NCI-H524 (cell line): Measurements from ENCODE around the gene DNAH14.
"Not testable (repeated sequence)": the region's sequence is repeated elsewhere in the genome, so short reads cannot be mapped to it uniquely, and the experiment has no call there.

Experiments used
- DNase-seq, 2 experiments: peaks; one replicate each; lab custom pipeline; 2025; lab: John Stamatoyannopoulos, UW

The DNAH14 gene

DNA sequence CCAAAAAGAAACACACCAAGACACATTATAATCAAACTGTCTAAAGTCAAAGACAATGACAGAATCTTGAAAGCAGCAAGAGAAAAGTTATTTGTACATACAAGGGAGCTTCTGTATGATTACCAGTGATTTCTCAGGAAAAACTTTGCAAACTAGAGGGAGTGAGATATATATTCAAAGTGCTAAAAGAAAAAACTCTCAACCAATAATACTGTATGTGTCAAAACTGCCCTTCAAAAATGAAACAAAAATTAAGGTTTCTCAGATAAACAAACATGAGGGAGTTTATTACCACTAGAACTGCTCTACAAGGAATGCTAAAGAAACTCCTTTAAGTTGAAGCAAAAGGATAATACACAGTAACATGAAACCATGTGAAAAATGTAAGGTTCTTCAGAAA, 418.9 kb downstream of the DNAH14 start:
- DNase-seq, result no peak

- DNase-seq, result no peak
Observed at GRCh38 chr1:225349826-225350225, 420.4 kb downstream of the DNAH14 start.

DNA sequence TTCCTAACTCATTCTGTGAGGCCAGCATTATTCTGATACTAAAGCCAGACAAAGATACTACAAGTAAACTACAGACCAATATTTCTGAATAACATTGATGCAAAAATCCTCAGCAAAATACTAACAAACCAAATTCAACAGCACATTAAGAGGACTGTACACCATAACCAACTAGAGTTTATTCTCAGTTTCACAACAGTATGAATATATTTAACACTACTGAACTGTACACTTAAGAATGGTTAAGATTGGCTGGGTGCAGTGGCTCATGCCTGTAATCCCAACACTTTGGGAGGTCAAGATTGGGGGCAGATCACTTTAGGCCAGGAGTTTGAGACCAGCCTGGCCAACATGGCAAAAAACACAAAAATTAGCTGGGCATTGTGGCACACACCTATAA, 421.4 kb downstream of the DNAH14 start:
- no peak for DNase-seq

GRCh38 chr1:225354906-225355305, 425.4 kb downstream of the DNAH14 start:
- DNase-seq, result no peak

DNA sequence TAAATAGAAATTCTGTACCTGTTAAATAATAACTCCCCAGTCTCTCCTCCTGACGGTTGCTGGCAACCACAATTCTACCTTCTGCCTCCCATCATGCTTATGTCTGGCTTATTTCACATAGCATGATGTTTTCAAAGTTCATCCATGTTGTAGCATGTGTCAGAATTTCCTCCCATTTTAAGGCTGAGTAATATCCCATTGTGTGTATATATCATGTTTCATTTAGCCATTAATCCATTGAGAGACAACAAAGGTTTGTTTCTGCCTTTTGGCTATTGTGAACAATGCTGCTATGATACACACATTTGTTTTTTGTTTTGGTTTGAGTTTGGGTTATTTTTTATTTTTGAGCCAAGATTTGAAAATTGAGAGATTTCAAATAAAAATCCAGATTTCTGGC, 426.4 kb downstream of the DNAH14 start:
- no peak for DNase-seq

GRCh38 chr1:225360119-225360518, 430.6 kb downstream of the DNAH14 start:
- no peak for DNase-seq

GRCh38 chr1:225361176-225361575, 431.7 kb downstream of the DNAH14 start:
- DNase-seq, result no peak

GRCh38 chr1:225362805-225363204, 433.3 kb downstream of the DNAH14 start:
- DNase-seq, result no peak

DNA sequence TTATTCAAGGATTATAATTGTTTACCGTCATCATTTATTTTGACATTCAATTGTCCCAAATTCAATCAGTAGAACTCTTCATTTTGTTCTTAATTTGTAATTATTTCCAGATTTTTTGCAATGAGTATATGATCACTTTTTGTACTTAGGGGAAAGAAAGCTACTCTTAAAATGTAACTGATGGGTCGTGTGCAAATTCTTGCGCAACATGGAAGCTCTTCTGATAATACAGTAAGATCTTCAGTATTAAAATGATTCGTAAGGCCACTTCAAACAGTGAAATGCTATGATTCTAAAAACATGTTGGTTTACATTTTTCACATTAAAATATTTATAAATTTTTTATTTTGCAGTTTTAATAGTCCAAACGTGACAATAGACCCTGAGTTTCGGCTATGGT, 435.0 kb downstream of the DNAH14 start:
- no peak for DNase-seq

DNA sequence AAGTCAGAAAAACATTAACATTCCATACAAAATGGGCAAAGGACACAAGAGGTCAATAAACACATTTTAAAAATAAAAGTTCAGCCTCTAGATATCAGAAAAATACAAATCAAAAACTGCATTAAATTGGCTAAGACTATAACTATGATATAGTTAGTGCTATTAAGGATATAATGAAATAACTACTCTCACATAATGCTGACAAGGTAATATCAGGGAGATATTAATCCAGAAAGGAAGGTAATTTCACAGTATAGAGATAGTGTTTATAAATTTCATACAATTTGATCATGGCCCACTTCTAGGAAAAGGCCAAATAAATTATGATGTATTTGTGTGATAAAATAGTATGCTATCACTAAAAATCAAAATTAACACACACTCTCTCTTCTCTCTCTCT, 436.5 kb downstream of the DNAH14 start:
- DNase-seq, result no peak

- no peak for DNase-seq
Observed at GRCh38 chr1:225366552-225366951, 437.1 kb downstream of the DNAH14 start.

- DNase-seq, result no peak
Observed at GRCh38 chr1:225368036-225368552, 438.6 kb downstream of the DNAH14 start.

DNA sequence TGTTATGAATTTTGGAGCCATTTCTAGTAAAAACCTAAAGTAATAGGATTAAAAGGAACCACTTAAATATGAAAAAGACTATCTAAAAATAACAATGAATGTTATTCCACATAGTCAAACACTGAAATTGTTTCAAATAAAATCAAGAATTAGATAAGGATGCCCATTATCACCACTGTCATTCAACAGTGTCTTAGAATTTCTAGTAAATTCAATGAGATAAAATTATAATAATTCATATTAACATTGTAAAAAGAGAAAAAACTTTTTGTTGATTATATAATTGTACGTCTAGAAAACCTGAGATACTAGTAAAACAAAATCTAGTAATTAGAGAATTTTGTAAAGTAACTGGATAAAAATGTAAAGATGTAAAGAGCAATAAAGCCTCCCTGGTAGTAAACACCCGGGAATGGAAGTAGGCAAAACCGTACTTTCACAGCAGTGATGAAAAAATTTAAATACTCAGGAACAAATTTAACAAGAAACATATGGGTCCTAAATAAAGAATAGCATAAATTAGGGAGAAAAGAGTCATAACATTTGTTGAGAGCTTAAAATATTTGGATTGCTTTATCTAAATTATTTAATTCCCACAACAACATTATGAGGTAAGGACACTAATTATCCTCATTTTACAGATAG, 442.0 kb downstream of the DNAH14 start:
- no peak for DNase-seq

GRCh38 chr1:225373155-225373554, 443.7 kb downstream of the DNAH14 start:
- DNase-seq, result no peak

- no peak for DNase-seq
Observed at GRCh38 chr1:225374996-225375395, 445.5 kb downstream of the DNAH14 start.

GRCh38 chr1:225378880-225379279, 449.4 kb downstream of the DNAH14 start:
- no peak for DNase-seq

DNA sequence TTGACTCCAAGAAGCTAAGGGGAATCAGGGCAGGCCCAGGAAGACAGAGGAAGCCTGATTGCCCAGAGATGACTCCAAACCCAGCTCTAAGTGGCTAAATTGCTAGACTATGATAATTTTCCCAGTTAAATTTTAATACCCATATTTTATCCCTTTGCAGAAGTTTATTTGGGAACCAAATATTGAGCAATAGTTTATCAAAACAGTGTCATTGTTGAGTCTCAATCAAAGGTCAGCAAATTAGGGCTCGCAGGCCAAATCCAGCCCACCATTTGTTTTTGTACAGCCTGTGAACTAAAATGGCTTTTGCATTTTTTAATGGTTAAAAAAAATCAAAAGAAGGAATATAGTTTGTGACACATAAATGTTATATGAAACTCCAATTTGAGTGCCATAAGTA, 451.2 kb downstream of the DNAH14 start:
- no peak for DNase-seq

- not testable (repeated sequence) for DNase-seq
Observed at GRCh38 chr1:225386860-225387259, 457.4 kb downstream of the DNAH14 start.

- no peak for DNase-seq
Observed at GRCh38 chr1:225388372-225388771, 458.9 kb downstream of the DNAH14 start.

DNA sequence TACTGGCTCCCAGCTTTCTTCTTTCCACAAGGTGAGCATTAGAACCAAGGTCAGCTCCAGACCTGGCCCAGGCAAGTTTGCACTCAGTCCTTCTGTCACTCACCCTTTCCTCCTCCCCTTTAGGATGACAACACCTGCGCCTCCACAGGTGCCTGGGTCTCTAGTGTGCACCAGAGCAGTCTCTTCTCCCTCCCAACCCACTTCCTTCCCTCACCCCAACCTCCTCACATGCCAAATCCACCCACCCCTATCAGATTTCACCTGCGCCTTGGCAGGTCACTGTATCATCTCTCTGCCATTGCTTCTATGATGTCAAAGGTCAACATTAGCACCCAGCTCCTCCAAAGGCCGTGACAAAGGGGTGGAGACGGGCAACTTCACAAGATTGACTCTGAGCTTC, 460.4 kb downstream of the DNAH14 start:
- no peak for DNase-seq

DNA sequence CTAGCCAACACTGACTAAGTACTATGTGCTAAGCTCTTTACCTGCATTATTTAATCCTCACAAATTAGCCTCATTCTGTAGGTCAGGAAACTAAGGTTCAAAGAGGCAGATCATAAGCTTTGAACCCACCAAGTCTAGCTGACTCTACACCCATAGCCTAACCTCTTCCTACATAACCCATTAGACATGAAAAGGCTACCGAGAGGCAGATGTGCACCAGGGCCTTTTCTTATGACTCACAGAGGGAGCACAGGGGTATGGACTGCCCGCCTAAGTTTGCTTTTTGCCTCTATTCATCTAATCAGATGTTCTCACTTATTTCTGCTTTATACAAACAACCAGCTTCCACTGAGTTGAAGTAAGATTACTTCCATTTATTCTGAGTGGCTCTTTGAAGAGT, 466.9 kb downstream of the DNAH14 start:
- DNase-seq, result no peak

DNA sequence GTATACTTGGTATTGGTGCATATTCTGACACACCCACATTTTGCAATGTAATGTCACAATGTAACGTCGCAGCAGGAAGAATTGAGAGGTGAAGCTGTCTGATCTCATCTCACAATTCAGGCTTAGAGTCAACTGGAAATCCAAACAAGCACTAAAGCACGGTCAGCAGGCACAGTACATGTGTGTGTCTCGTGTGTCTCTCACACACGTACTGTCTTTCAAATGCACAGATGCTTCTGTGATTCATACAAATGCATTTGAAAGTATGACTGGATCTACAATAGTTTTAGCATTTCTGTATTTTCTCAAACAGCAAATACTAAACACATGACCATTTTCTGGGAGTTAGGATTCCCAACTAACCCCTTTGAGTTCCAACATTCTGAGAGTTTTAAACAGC, 471.5 kb downstream of the DNAH14 start:
- DNase-seq, result no peak

- DNase-seq, result no peak
Observed at GRCh38 chr1:225406976-225407725, 477.7 kb downstream of the DNAH14 start.

- DNase-seq, result no peak
Observed at GRCh38 chr1:225407755-225408154, 478.3 kb downstream of the DNAH14 start.
